K562 (cell line): ENCODE measurements around the gene LENG9. TPM values are rescaled to one million over a fixed set of nuclear protein-coding genes. Genes with fewer than 3 reads are reported as not detected.

Experiments used
- ATAC-seq: fragments of 200-7000 bp; cut with Tn5 transposase; 3 replicates; pipeline ENCODE4 v1.9.1; 2020; ENCODE audit warnings: moderate library complexity
- BruUV-seq: library from RNA; stranded (reverse); fragments of 400-500 nt; replicated peaks from 2 replicates; lab custom pipeline; 2021; lab: Mats Ljungman, UMichigan
- CTCF ChIA-PET: fragments of 300-600 bp; formaldehyde crosslinking; extraction: SDS; loops from one replicate; lab custom pipeline; 2021; ENCODE audit warnings: low intra/inter-chr PET ratio; lab: Yijun Ruan, JAX
- POLR2A ChIA-PET: fragments of 300-600, 350-650 bp; sonication (Branson Sonifier 250); formaldehyde crosslinking; extraction: SDS; loops from one replicate; lab custom pipeline; 2021; ENCODE audit warnings: antibody characterized with exemption, inconsistent platforms; lab: Yijun Ruan, JAX
- DNase-seq, 4 experiments: peaks; one replicate each; pipeline versions ENCODE4 v3.0.0 to v3.0.0-alpha.2; 2011 to 2018; ENCODE audit warnings: low spot score in 3 of 4, mixed read lengths in 3 of 4; ENCODE audit errors: extremely low read depth in 1 of 4
- FAIRE-seq: peaks from 2 replicates; lab custom pipeline; 2011; peaks lifted over from hg19 to GRCh38; lab: Jason Lieb, UNC
- H2AFZ ChIP-seq: 2 replicates; pipeline ENCODE4 v1.6.0; 2011; ENCODE audit warnings: low read depth, low read length, control low read depth, inconsistent platforms
- H3K27ac ChIP-seq: fragments of 200-600 bp; 3 replicates; pipeline ENCODE4 v1.8.0; 2011; ENCODE audit warnings: low read depth, mild to moderate bottlenecking, control low read depth, inconsistent platforms, low read length, moderate library complexity, mixed read lengths; ENCODE audit errors: extremely low read depth
- H3K27me3 ChIP-seq, 2 experiments: fragments of 300-600 bp in 1 of 2; 2 replicates in 1 of 2; 3 replicates in 1 of 2; pipeline versions ENCODE4 v1.6.0 to v1.8.0; 2011; ENCODE audit warnings: inconsistent platforms in 2 of 2, low read length in 2 of 2, mild to moderate bottlenecking in 1 of 2, mixed read lengths in 1 of 2, moderate library complexity in 1 of 2; ENCODE audit not compliant: control insufficient read depth in 2 of 2, insufficient read depth in 2 of 2
- H3K36me3 ChIP-seq: fragments of 300-600 bp; 3 replicates; pipeline ENCODE4 v1.8.0; 2011; ENCODE audit warnings: mild to moderate bottlenecking, low read length, inconsistent platforms; ENCODE audit not compliant: control insufficient read depth, insufficient read depth
- H3K4me1 ChIP-seq, 2 experiments: fragments of 200-600 bp in 1 of 2; replicated peaks in 1 of 2; 2 replicates in 1 of 2; 3 replicates in 1 of 2; pipeline versions ENCODE4 v1.5.1 to v1.8.0; 2011; ENCODE audit warnings: inconsistent platforms in 2 of 2, low read length in 2 of 2, mild to moderate bottlenecking in 1 of 2, mixed read lengths in 1 of 2, moderate library complexity in 1 of 2; ENCODE audit not compliant: control insufficient read depth in 2 of 2, insufficient read depth in 2 of 2
- H3K4me2 ChIP-seq: 2 replicates; pipeline ENCODE4 v1.6.1; 2011; ENCODE audit warnings: low read length, control low read depth, inconsistent platforms, mixed read lengths; ENCODE audit not compliant: insufficient read depth
- H3K4me3 ChIP-seq: fragments of 200-600 bp; sonication (generic), shearing (Covaris generic); 2 replicates; pipeline ENCODE4 v1.5.1; 2016; ENCODE audit warnings: control low read depth, inconsistent platforms
- H3K79me2 ChIP-seq: fragments of 200-600 bp; 3 replicates; pipeline ENCODE4 v1.8.0; 2011; ENCODE audit warnings: low read length, inconsistent platforms; ENCODE audit not compliant: control insufficient read depth, insufficient read depth
- H3K9ac ChIP-seq, 2 experiments: 2 replicates each; pipeline versions ENCODE4 v1.6.0 to v1.6.1; 2011; ENCODE audit warnings: low read depth in 2 of 2, low read length in 2 of 2, control low read depth in 1 of 2, inconsistent platforms in 1 of 2, mild to moderate bottlenecking in 1 of 2, mixed read lengths in 1 of 2; ENCODE audit not compliant: insufficient read depth in 1 of 2
- H3K9me1 ChIP-seq: one replicate; pipeline ENCODE4 v1.6.0; 2011; ENCODE audit warnings: inconsistent platforms, mild to moderate bottlenecking, low read length, moderate library complexity; ENCODE audit not compliant: control insufficient read depth, insufficient read depth
- H3K9me3 ChIP-seq: replicated peaks from 2 replicates; pipeline ENCODE4 v1.5.1; 2011; ENCODE audit warnings: low read depth, low read length, inconsistent platforms; ENCODE audit not compliant: control insufficient read depth, insufficient read depth
- H4K20me1 ChIP-seq: replicated peaks from 2 replicates; pipeline ENCODE4 v1.6.1; 2011; ENCODE audit warnings: low read length, inconsistent platforms, mixed read lengths; ENCODE audit not compliant: control insufficient read depth, insufficient read depth
- BCLAF1 ChIP-seq, 2 experiments: fragments of 450-650 bp in 1 of 2; IDR thresholded peaks; 2 replicates each; pipeline ENCODE4 v1.6.1; 2011 to 2017; ENCODE audit warnings: low read depth in 2 of 2, antibody characterized with exemption in 1 of 2, borderline replicate concordance in 1 of 2, low read length in 1 of 2, mild to moderate bottlenecking in 1 of 2, mixed read lengths in 1 of 2; ENCODE audit not compliant: control insufficient read depth in 1 of 2
- HOXB6 ChIP-seq: fragments of 250-450 bp; sonication (Bioruptor Pico); IDR thresholded peaks from 2 replicates; pipeline ENCODE4 v1.5.1; 2022; ENCODE audit warnings: mild to moderate bottlenecking, borderline replicate concordance
- MCM2 ChIP-seq: fragments of 450-650 bp; IDR thresholded peaks from 2 replicates; pipeline ENCODE4 v1.6.1; 2017; ENCODE audit warnings: low read depth, mild to moderate bottlenecking
- RBFOX2 ChIP-seq: fragments of 200-400 bp; formaldehyde crosslinking; IDR thresholded peaks from 2 replicates; pipeline ENCODE4 v1.6.1; 2017; ENCODE audit warnings: low read depth, mild to moderate bottlenecking, low read length, moderate library complexity
- WGBS: fragments of 100-300 bp; shearing (Covaris generic); methylation state at CpG from one replicate; pipeline ENCODE4 v1.1.6; 2016; ENCODE audit warnings: low coverage, mixed read lengths; ENCODE audit not compliant: insufficient coverage; ENCODE audit errors: missing lambda C conversion rate; 5-methylcytosine and 5-hydroxymethylcytosine counted together
- in situ Hi-C: fragments of 300-500 bp; cut with MboI; formaldehyde crosslinking; loops from 4 replicates; pipeline ENCODE4 v1.15.0; 2018; ENCODE audit warnings: inconsistent platforms, mixed read lengths
- intact Hi-C: fragments of 100-400 bp; cut with micrococcal nuclease; formaldehyde crosslinking; loops from 2 replicates; pipeline ENCODE4 v1.14.2; 2022
- polyA plus RNA-seq, 8 experiments: library from polyadenylated mRNA; depleted of rRNA in 4 of 8; stranded (reverse) in 5 of 8; unstranded in 3 of 8; fragments of >200 nt; fragmentation: Nextera tagmentation in 2 of 8; fragmentation: Illumina TruSeq in 1 of 8; extraction: Ambion mirVana in 2 of 8; extraction: Trizol in 1 of 8; gene quantifications; 2 replicates each; pipeline versions ENCODE4 v1.2.1 to v1.2.3, GENCODE V29; 2011 to 2014; ENCODE audit warnings: inconsistent platforms in 1 of 8, missing spikeins in 1 of 8
- total RNA-seq, 7 experiments: library from RNA; depleted of rRNA in 6 of 7; stranded (reverse); fragments of >200 nt in 6 of 7; fragmentation: Illumina TruSeq in 2 of 7; extraction: Trizol in 2 of 7; gene quantifications; 2 replicates each; pipeline versions ENCODE4 v1.2.1 to v1.2.3, GENCODE V29; 2011 to 2021; ENCODE audit warnings: low replicate concordance in 1 of 7

The LENG9 gene
- total and polyA plus RNA-seq, 9 of the 15 experiments (the other 6 are each of a cell fraction or from before 2014, with no cell fraction given): 0.06 to 0.64 (median 0.33) TPM; not detected in 1

- intact Hi-C loops (no loop called here), in situ Hi-C loops (no loop called here)
- no peak overlapping the region for H2AFZ ChIP-seq
- H3K9me1 ChIP-seq: no peaks in the 10 kb centered on the region
- no peak overlapping the region for H3K4me3 ChIP-seq
- no peak overlapping the region for H3K27ac ChIP-seq
- H3K9me3 ChIP-seq: no peaks in the 10 kb centered on the region
- no peak for ATAC-seq
- no peak overlapping the region for H3K9ac ChIP-seq
- TF ChIP-seq MCM2: no peak
- no peak for TF ChIP-seq BCLAF1 (IDR thresholded peaks at IDR 0.05; ENCODE audit: borderline replicate concordance in 1 of 2, control insufficient read depth in 1 of 2, low read depth in 2 of 2, low read length in 1 of 2)
- no peak for TF ChIP-seq RBFOX2
- TF ChIP-seq HOXB6 (CRISPR knock-in tag): no peak
- POLR2A ChIA-PET: interaction anchor here (0.7 to 1.3 kb wide), 3 partner anchors 8 to 397 kb away, joined by 3 to 5 read pairs (median 4); partner anchors contain the start of gene LENG8
- CTCF ChIA-PET: no interaction called here
- 85% methylated on average over 5 of the region's 5 CpGs for WGBS
- BruUV-seq: no TSS peak
- H3K27me3 ChIP-seq: no peaks in the 10 kb centered on the region
- H4K20me1 ChIP-seq: peaks cover 5% of the 10 kb centered on the region; the same call in 1 of the 2 replicates
- H3K4me1 ChIP-seq: peaks cover 0 to 9% of the 10 kb centered on the region in 2 experiments; a peak in 2 of 5 replicates
- H3K36me3 ChIP-seq: peaks cover 29% of the 10 kb centered on the region; the same call in 2 of the 3 replicates
- FAIRE-seq: no peak
- peaks cover 8% of the 10 kb centered on the region; the same call in 2 of the 3 replicates for H3K79me2 ChIP-seq
- no peak for DNase-seq
- H3K4me2 ChIP-seq: no peak overlapping the region
These were observed 22.9 kb downstream of the LENG9 start for GRCh38 chr19:54440641-54441040.
